HepG2 (cell line): Measurements from ENCODE around the gene PLXND1. TPM values are rescaled to one million over a fixed set of nuclear protein-coding genes. Genes with fewer than 3 reads are reported as not detected.
A peak's percentile ranks its signal among the peaks of the same experiment; 100 is the strongest.

Experiments used
- ATAC-seq: fragments of 200-7000 bp; cut with Tn5 transposase; 3 replicates; pipeline ENCODE4 v1.9.1; 2020; ENCODE audit warnings: mild to moderate bottlenecking, moderate library complexity
- BruUV-seq: library from RNA; stranded (reverse); fragments of 400-500 nt; replicated peaks from 2 replicates; lab custom pipeline; 2021; lab: Mats Ljungman, UMichigan
- CTCF ChIA-PET: fragments of 300-600 bp; formaldehyde crosslinking; extraction: SDS; loops from one replicate; lab custom pipeline; 2021; ENCODE audit warnings: low total read pairs, inconsistent platforms, low intra/inter-chr PET ratio; lab: Yijun Ruan, JAX
- POLR2A ChIA-PET: fragments of 350-600 bp; sonication (Branson Sonifier 250); formaldehyde crosslinking; loops from one replicate; lab custom pipeline; 2020; ENCODE audit warnings: antibody characterized with exemption, inconsistent platforms; lab: Yijun Ruan, JAX
- DNase-seq: peaks from one replicate; pipeline ENCODE4 v3.0.0-alpha.2; 2015; ENCODE audit warnings: low spot score
- FAIRE-seq: peaks from 3 replicates; lab custom pipeline; 2011; peaks lifted over from hg19 to GRCh38; lab: Jason Lieb, UNC
- H2AFZ ChIP-seq: one replicate; pipeline ENCODE4 v1.6.1; 2011; ENCODE audit warnings: low read length, inconsistent platforms
- H3K27ac ChIP-seq: fragments of 300-600 bp; 3 replicates; pipeline ENCODE4 v1.8.0; 2011; ENCODE audit warnings: mixed run types, mild to moderate bottlenecking, mixed read lengths, low read length, inconsistent platforms; ENCODE audit not compliant: insufficient read depth; ENCODE audit errors: extremely low read length
- H3K27me3 ChIP-seq, 2 experiments: fragments of 200-600 bp in 1 of 2; 2 replicates in 1 of 2; 3 replicates in 1 of 2; pipeline versions ENCODE4 v1.6.0 to v1.8.0; 2011; ENCODE audit warnings: low read length in 2 of 2, mild to moderate bottlenecking in 2 of 2, moderate library complexity in 2 of 2, inconsistent platforms in 1 of 2; ENCODE audit not compliant: insufficient read depth in 2 of 2, control insufficient read depth in 1 of 2
- H3K36me3 ChIP-seq, 2 experiments: fragments of 200-600 bp in 1 of 2; replicated peaks in 1 of 2; 2 replicates in 1 of 2; 3 replicates in 1 of 2; pipeline versions ENCODE4 v1.5.1 to v1.8.0; 2011; ENCODE audit warnings: low read length in 2 of 2, inconsistent platforms in 1 of 2; ENCODE audit not compliant: insufficient read depth in 2 of 2, control insufficient read depth in 1 of 2
- H3K4me1 ChIP-seq: 2 replicates; pipeline ENCODE4 v1.5.1; 2012; ENCODE audit warnings: low read length, inconsistent platforms; ENCODE audit not compliant: insufficient read depth
- H3K4me2 ChIP-seq: 2 replicates; pipeline ENCODE4 v1.6.0; 2011; ENCODE audit warnings: low read depth, low read length, inconsistent platforms
- H3K4me3 ChIP-seq, 3 experiments: fragments of 200-600 bp in 1 of 3; sonication (generic), shearing (Covaris generic) in 1 of 3; replicated peaks in 1 of 3; 2 replicates each; pipeline ENCODE4 v1.5.1; 2011 to 2016; ENCODE audit warnings: low read length in 3 of 3, inconsistent platforms in 2 of 3, low read depth in 2 of 3, mild to moderate bottlenecking in 2 of 3, control low read depth in 1 of 3, mixed read lengths in 1 of 3; ENCODE audit not compliant: insufficient read depth in 1 of 3
- H3K79me2 ChIP-seq: one replicate; pipeline ENCODE4 v1.6.1; 2011; ENCODE audit warnings: low read length, inconsistent platforms; ENCODE audit not compliant: insufficient read depth
- H3K9ac ChIP-seq: 2 replicates; pipeline ENCODE4 v1.6.0; 2011; ENCODE audit warnings: mild to moderate bottlenecking, low read depth, low read length, inconsistent platforms; ENCODE audit not compliant: insufficient read depth
- H3K9me3 ChIP-seq: 2 replicates; pipeline ENCODE4 v1.5.1; 2012; ENCODE audit warnings: mild to moderate bottlenecking, low read length
- H4K20me1 ChIP-seq: 2 replicates; pipeline ENCODE4 v1.6.0; 2011; ENCODE audit warnings: inconsistent platforms, mild to moderate bottlenecking, low read length, moderate library complexity; ENCODE audit not compliant: insufficient read depth
- AGO2 ChIP-seq: fragments of 200-400 bp; formaldehyde crosslinking; optimal IDR thresholded peaks from 2 replicates; pipeline ENCODE3; 2017; ENCODE audit warnings: mild to moderate bottlenecking, low read depth, low read length, moderate library complexity
- ARID2 ChIP-seq: sonication (generic); formaldehyde crosslinking; IDR thresholded peaks from 2 replicates; pipeline ENCODE4 v1.8.1; 2022; ENCODE audit warnings: mild to moderate bottlenecking, missing genetic modification reagents, borderline replicate concordance
- ATM ChIP-seq: fragments of 450-650 bp; IDR thresholded peaks from 2 replicates; pipeline ENCODE4 v1.7.1; 2017; ENCODE audit warnings: mild to moderate bottlenecking, borderline replicate concordance
- CTCF ChIP-seq: sonication (generic); formaldehyde crosslinking; IDR thresholded peaks from 2 replicates; pipeline ENCODE4 v1.5.0; 2020; ENCODE audit warnings: mild to moderate bottlenecking, missing genetic modification reagents, moderate library complexity
- JUN ChIP-seq: sonication (generic); formaldehyde crosslinking; IDR thresholded peaks from 2 replicates; pipeline ENCODE4 v1.4.0; 2020; ENCODE audit warnings: mild to moderate bottlenecking, missing genetic modification reagents
- KDM5A ChIP-seq: fragments of 200-600 bp; sonication (generic); IDR thresholded peaks from 2 replicates; pipeline ENCODE4 v1.7.0; 2018; ENCODE audit warnings: antibody characterized with exemption, mild to moderate bottlenecking, low read length, borderline replicate concordance
- LCORL ChIP-seq, 2 experiments: fragments of 450-650 bp in 1 of 2; sonication (generic) in 1 of 2; formaldehyde crosslinking in 1 of 2; IDR thresholded peaks; 2 replicates each; pipeline versions ENCODE4 v1.5.0 to v1.6.1; 2017 to 2020; ENCODE audit warnings: antibody characterized with exemption in 1 of 2, missing genetic modification reagents in 1 of 2
- MBD4 ChIP-seq: IDR thresholded peaks from 2 replicates; pipeline ENCODE4 v1.6.1; 2012; ENCODE audit warnings: low read length, inconsistent platforms, borderline replicate concordance
- MTF2 ChIP-seq: sonication (generic); formaldehyde crosslinking; IDR thresholded peaks from 2 replicates; pipeline ENCODE4 v1.5.0; 2020; ENCODE audit warnings: missing genetic modification reagents, borderline replicate concordance
- NFIC ChIP-seq: IDR thresholded peaks from 2 replicates; pipeline ENCODE4 v1.6.1; 2012; ENCODE audit warnings: mild to moderate bottlenecking, low read length, inconsistent platforms
- POLR2A ChIP-seq, 2 experiments: IDR thresholded peaks; 2 replicates each; pipeline ENCODE4 v1.6.1; 2011; ENCODE audit warnings: low read depth in 2 of 2, low read length in 2 of 2, mild to moderate bottlenecking in 1 of 2, moderate library complexity in 1 of 2; ENCODE audit not compliant: insufficient read depth in 1 of 2
- POLR2AphosphoS5 ChIP-seq: IDR thresholded peaks from 2 replicates; pipeline ENCODE4 v1.6.1; 2012; ENCODE audit warnings: low read depth, low read length
- RAD21 ChIP-seq: fragments of 450-650 bp; formaldehyde crosslinking; IDR thresholded peaks from 2 replicates; pipeline ENCODE4 v1.5.0; 2020; ENCODE audit warnings: mild to moderate bottlenecking
- RBFOX2 ChIP-seq: fragments of 200-400 bp; formaldehyde crosslinking; IDR thresholded peaks from 2 replicates; pipeline ENCODE4 v1.6.1; 2017; ENCODE audit warnings: low read depth, mild to moderate bottlenecking, low read length
- RCOR2 ChIP-seq: IDR thresholded peaks from 2 replicates; pipeline ENCODE4 v1.6.1; 2016; ENCODE audit warnings: missing biosample characterization, missing genetic modification reagents
- SCMH1 ChIP-seq: sonication (generic); formaldehyde crosslinking; IDR thresholded peaks from 2 replicates; pipeline ENCODE4 v1.9.0; 2021; ENCODE audit warnings: missing genetic modification reagents, mild to moderate bottlenecking, borderline replicate concordance
- SMC3 ChIP-seq: IDR thresholded peaks from 2 replicates; pipeline ENCODE4 v1.6.1; 2011; ENCODE audit warnings: low read length, improper control_type of control experiment
- STAG1 ChIP-seq: sonication (generic); formaldehyde crosslinking; IDR thresholded peaks from 2 replicates; pipeline ENCODE4 v1.4.0; 2020; ENCODE audit warnings: missing genetic modification reagents
- ZBTB21 ChIP-seq: sonication (generic); formaldehyde crosslinking; IDR thresholded peaks from 2 replicates; pipeline ENCODE4 v1.4.0; 2020; ENCODE audit warnings: missing genetic modification reagents
- ZC3H13 ChIP-seq: sonication (generic); formaldehyde crosslinking; IDR thresholded peaks from 2 replicates; pipeline ENCODE4 v1.8.1; 2023; ENCODE audit warnings: mild to moderate bottlenecking, missing genetic modification reagents, moderate library complexity
- WGBS: methylation state at CpG from one replicate; pipeline ENCODE4 v1.1.6; 2017; ENCODE audit warnings: low lambda C conversion rate; 5-methylcytosine and 5-hydroxymethylcytosine counted together
- in situ Hi-C: cut with HindIII; loops from 2 replicates; pipeline ENCODE4 v1.10.0; 2017; ENCODE audit warnings: low pct_unique_long_range_greater_than_20kb; ENCODE audit not compliant: extremely low pct_ligation_motif_present
- intact Hi-C: fragments of 100-400 bp; cut with micrococcal nuclease; formaldehyde crosslinking; loops from one replicate; pipeline ENCODE4 v1.10.0; 2022; ENCODE audit not compliant: unreplicated experiment
- polyA plus RNA-seq, 8 experiments: library from polyadenylated mRNA; depleted of rRNA in 3 of 8; stranded (reverse) in 7 of 8; unstranded in 1 of 8; fragments of >200 nt; fragmentation: Illumina TruSeq in 4 of 8; extraction: Trizol in 4 of 8; gene quantifications; 2 replicates each; pipeline versions ENCODE4 v1.2.1 to v1.2.3, GENCODE V29; 2011 to 2016; ENCODE audit warnings: low read depth in 4 of 8, missing spikeins in 1 of 8, mixed read lengths in 1 of 8; ENCODE audit not compliant: insufficient read depth in 1 of 8
- total RNA-seq, 5 experiments: library from RNA; depleted of rRNA; stranded (reverse); fragments of >200 nt; fragmentation: Illumina TruSeq; extraction: Trizol; gene quantifications; 2 replicates each; pipeline ENCODE4 v1.2.3, GENCODE V29; 2016; ENCODE audit warnings: low read depth in 1 of 5

The PLXND1 gene
- total and polyA plus RNA-seq, 2 of the 13 experiments (the other 11 are each of a cell fraction or from before 2014, with no cell fraction given): 15.9 to 42.0 TPM

- TF ChIP-seq KDM5A (no peak), RCOR2 (no peak), ATM (no peak), LCORL (IDR thresholded peaks at IDR 0.05) (no peak), LCORL (CRISPR knock-in tag; IDR thresholded peaks at IDR 0.05) (0 out of 2 replicates have a peak, but pooled peaks have one; percentile 16)
These were observed 45.1 kb upstream of the PLXND1 start (continued) for GRCh38 chr3:129651435-129652202.

GRCh38 chr3:129650256-129650872, 43.9 kb upstream of the PLXND1 start:
- TF ChIP-seq SMC3 (peak; percentile 74), ARID2 (no peak), POLR2A (IDR thresholded peaks at IDR 0.05; ENCODE audit: insufficient read depth in 1 of 2, low read depth in 2 of 2, low read length in 2 of 2) (peak in 1 of 2 experiments; percentile 22; a peak in 1 of 4 replicates), AGO2 (no peak), CTCF (peak; percentile 56), RAD21 (peak; percentile 37; the same call in 1 of the 2 replicates), ZC3H13 (0 out of 2 replicates have a peak, but pooled peaks have one; percentile 15), POLR2AphosphoS5 (peak; percentile 34; the same call in 1 of the 2 replicates), JUN (CRISPR knock-in tag) (no peak), RBFOX2 (peak; percentile 60), ZBTB21 (CRISPR knock-in tag) (no peak), MTF2 (CRISPR knock-in tag) (no peak), STAG1 (CRISPR knock-in tag) (peak; percentile 68), SCMH1 (no peak), MBD4 (0 out of 2 replicates have a peak, but pooled peaks have one; percentile 40), NFIC (0 out of 2 replicates have a peak, but pooled peaks have one; percentile 20)
- Histone ChIP-seq H3K79me2 (peaks cover 45% of the 10 kb centered on the region), H3K4me3 (no peak overlapping the region; a peak in 1 of 6 replicates), H3K4me1 (peaks cover 50% of the 10 kb centered on the region), H3K36me3 (peaks cover 9 to 29% of the 10 kb centered on the region in 2 experiments), H3K27ac (no peak overlapping the region), H4K20me1 (peaks cover 50% of the 10 kb centered on the region), H3K27me3 (no peaks in the 10 kb centered on the region; a peak in 1 of 5 replicates), H3K9me3 (no peaks in the 10 kb centered on the region), H3K9ac (no peak overlapping the region), H2AFZ (no peak overlapping the region), H3K4me2 (peak overlapping the region; percentile 87; the same call in 1 of the 2 replicates)
- ChIA-PET POLR2A (no interaction called here), CTCF (interaction anchor here (1.1 to 4.1 kb wide), 3 partner anchors 159 to 179 kb away, joined by 3 to 44 read pairs (median 10); no protein-coding TSS in a partner anchor)
- FAIRE-seq (peak; percentile 67), DNase-seq (peak; percentile 48), ATAC-seq (no peak)
- intact Hi-C loops: loop anchor here (1.0 to 5.0 kb wide), 3 partner anchors 37 to 179 kb away; no protein-coding TSS in a partner anchor
- in situ Hi-C loops: loop anchor here (5.0 to 10.0 kb wide), 2 partner anchors 172 to 284 kb away; no protein-coding TSS in a partner anchor
- WGBS: 59% methylated on average over 7 of the region's 7 CpGs
- BruUV-seq: no TSS peak
